GM21447 (cell line): Measurements from ENCODE around the gene UGDH.
"Not testable (repeated sequence)": the region's sequence is repeated elsewhere in the genome, so short reads cannot be mapped to it uniquely, and the experiment has no call there.

Experiments used
- ATAC-seq: cut with Tn5 transposase; IDR thresholded peaks from one replicate; pipeline ENCODE4 v1.9.1; 2021; ENCODE audit not compliant: unreplicated experiment

UGDH gene

GRCh38 chr4:39495446-39496213, 31.6 kb downstream of the UGDH start:
- ATAC-seq: no peak

- no peak for ATAC-seq
These were observed 32.9 kb downstream of the UGDH start for GRCh38 chr4:39494354-39494753.

- ATAC-seq: no peak
These were observed 36.9 kb downstream of the UGDH start for GRCh38 chr4:39490322-39490721.

GRCh38 chr4:39486221-39486804, 40.9 kb downstream of the UGDH start:
- no peak for ATAC-seq

- no peak for ATAC-seq
These were observed 42.5 kb downstream of the UGDH start for GRCh38 chr4:39484582-39485272.

GRCh38 chr4:39480902-39481695, 46.1 kb downstream of the UGDH start:
- ATAC-seq: no peak

- no peak for ATAC-seq
These were observed 47.0 kb downstream of the UGDH start for GRCh38 chr4:39480251-39480650.

GRCh38 chr4:39476187-39476895, 50.9 kb downstream of the UGDH start:
- ATAC-seq: no peak

GRCh38 chr4:39472396-39472795, 54.8 kb downstream of the UGDH start:
- no peak for ATAC-seq

GRCh38 chr4:39470402-39470801, 56.8 kb downstream of the UGDH start:
- no peak for ATAC-seq

GRCh38 chr4:39469429-39470077, 57.7 kb downstream of the UGDH start:
- ATAC-seq: peak; percentile 84

GRCh38 chr4:39467464-39467863, 59.8 kb downstream of the UGDH start:
- ATAC-seq: no peak

- no peak for ATAC-seq
These were observed 60.5 kb downstream of the UGDH start for GRCh38 chr4:39466747-39467146.

- no peak for ATAC-seq
These were observed 62.2 kb downstream of the UGDH start for GRCh38 chr4:39464886-39465501.

GRCh38 chr4:39458505-39459300, 68.5 kb downstream of the UGDH start, which contains the start of the genes LIAS and RPL9:
Gene LIAS (plus strand): TSS chr4:39459056. CDS start chr4:39459118, 62 bp downstream.
Gene RPL9 (minus strand): TSS chr4:39458922. CDS start chr4:39458439, 483 bp downstream.
- peak; percentile 85 for ATAC-seq

- not testable (repeated sequence) for ATAC-seq
These were observed 69.1 kb downstream of the UGDH start for GRCh38 chr4:39458161-39458504.

- ATAC-seq: no peak
These were observed 70.1 kb downstream of the UGDH start for GRCh38 chr4:39456946-39457763.

- ATAC-seq: no peak
These were observed 71.8 kb downstream of the UGDH start for GRCh38 chr4:39455486-39455885.
